Hepatocyte (in vitro differentiated cells): ENCODE measurements around the gene KCNK4. TPM values are rescaled to one million over a fixed set of nuclear protein-coding genes. Genes with fewer than 3 reads are reported as not detected.

ENCODE experiments used
- DNase-seq: peaks from one replicate; pipeline ENCODE4 v3.0.0-alpha.2; 2016; ENCODE audit warnings: low spot score
- H2AFZ ChIP-seq: fragments of 200-600 bp; sonication (generic); 2 replicates; pipeline ENCODE4 v1.6.0; 2016; ENCODE audit warnings: antibody characterized with exemption, mild to moderate bottlenecking
- H3K27ac ChIP-seq: fragments of 200-600 bp; sonication (generic); 2 replicates; pipeline ENCODE4 v1.5.1; 2016; ENCODE audit warnings: mild to moderate bottlenecking
- H3K27me3 ChIP-seq: fragments of 200-600 bp; sonication (generic); 2 replicates; pipeline ENCODE4 v1.6.1; 2016
- H3K36me3 ChIP-seq: fragments of 200-600 bp; sonication (generic); replicated peaks from 2 replicates; pipeline ENCODE4 v1.5.1; 2016; ENCODE audit warnings: low read depth; ENCODE audit not compliant: insufficient read depth
- H3K4me1 ChIP-seq: fragments of 200-600 bp; sonication (generic); 2 replicates; pipeline ENCODE4 v1.5.1; 2016; ENCODE audit warnings: mild to moderate bottlenecking, moderate library complexity; ENCODE audit not compliant: insufficient read depth
- H3K4me2 ChIP-seq: fragments of 200-600 bp; sonication (generic); 2 replicates; pipeline ENCODE4 v1.6.0; 2016
- H3K4me3 ChIP-seq: fragments of 200-600 bp; sonication (generic); 2 replicates; pipeline ENCODE4 v1.5.1; 2016; ENCODE audit warnings: mild to moderate bottlenecking
- H3K79me2 ChIP-seq: fragments of 200-600 bp; sonication (generic); 2 replicates; pipeline ENCODE4 v1.6.0; 2017; ENCODE audit warnings: mild to moderate bottlenecking
- H3K9me2 ChIP-seq: fragments of 200-600 bp; sonication (generic); replicated peaks from 2 replicates; pipeline ENCODE4 v1.6.0; 2017; ENCODE audit warnings: mild to moderate bottlenecking; ENCODE audit not compliant: insufficient read depth
- H3K9me3 ChIP-seq: fragments of 200-600 bp; sonication (generic); 2 replicates; pipeline ENCODE4 v1.5.1; 2016; ENCODE audit warnings: low read depth, mild to moderate bottlenecking
- H4K20me1 ChIP-seq: fragments of 200-600 bp; sonication (generic); 2 replicates; pipeline ENCODE4 v1.6.0; 2016; ENCODE audit warnings: mild to moderate bottlenecking; ENCODE audit not compliant: insufficient read depth, poor library complexity, severe bottlenecking
- EZH2 ChIP-seq: fragments of 200-600 bp; sonication (generic); IDR thresholded peaks from 2 replicates; pipeline ENCODE4 v1.6.1; 2016; ENCODE audit warnings: antibody characterized with exemption, mild to moderate bottlenecking, borderline replicate concordance
- EZH2phosphoT487 ChIP-seq: fragments of 200-600 bp; sonication (generic); IDR thresholded peaks from one replicate; pipeline ENCODE4 v1.6.1; 2018; ENCODE audit warnings: antibody characterized with exemption, mild to moderate bottlenecking, low read depth, moderate library complexity; ENCODE audit not compliant: unreplicated experiment, severe bottlenecking
- WGBS: methylation state at CpG from one replicate; pipeline ENCODE4 v1.1.6; 2016; ENCODE audit warnings: low lambda C conversion rate; ENCODE audit errors: missing lambda C conversion rate; 5-methylcytosine and 5-hydroxymethylcytosine counted together
- polyA plus RNA-seq: library from polyadenylated mRNA; unstranded; fragments of >200 nt; fragmentation: Nextera tagmentation; extraction: Ambion mirVana; gene quantifications from 2 replicates; pipeline ENCODE4 v1.2.1, GENCODE V29; 2016
- total RNA-seq: library from RNA; depleted of rRNA; stranded (reverse); fragments of >200 nt; gene quantifications from 2 replicates; pipeline ENCODE4 v1.2.3, GENCODE V29; 2014
- TF ChIP-seq, protein P1 (sequence below): fragments of 200-600 bp; sonication (generic); IDR thresholded peaks from 2 replicates; pipeline ENCODE4 v1.5.1; 2016; ENCODE audit warnings: antibody characterized with exemption, mild to moderate bottlenecking; ENCODE audit not compliant: poor library complexity

KCNK4 gene
- total and polyA plus RNA-seq, 2 experiments from 2014 or later: not detected

DNA sequence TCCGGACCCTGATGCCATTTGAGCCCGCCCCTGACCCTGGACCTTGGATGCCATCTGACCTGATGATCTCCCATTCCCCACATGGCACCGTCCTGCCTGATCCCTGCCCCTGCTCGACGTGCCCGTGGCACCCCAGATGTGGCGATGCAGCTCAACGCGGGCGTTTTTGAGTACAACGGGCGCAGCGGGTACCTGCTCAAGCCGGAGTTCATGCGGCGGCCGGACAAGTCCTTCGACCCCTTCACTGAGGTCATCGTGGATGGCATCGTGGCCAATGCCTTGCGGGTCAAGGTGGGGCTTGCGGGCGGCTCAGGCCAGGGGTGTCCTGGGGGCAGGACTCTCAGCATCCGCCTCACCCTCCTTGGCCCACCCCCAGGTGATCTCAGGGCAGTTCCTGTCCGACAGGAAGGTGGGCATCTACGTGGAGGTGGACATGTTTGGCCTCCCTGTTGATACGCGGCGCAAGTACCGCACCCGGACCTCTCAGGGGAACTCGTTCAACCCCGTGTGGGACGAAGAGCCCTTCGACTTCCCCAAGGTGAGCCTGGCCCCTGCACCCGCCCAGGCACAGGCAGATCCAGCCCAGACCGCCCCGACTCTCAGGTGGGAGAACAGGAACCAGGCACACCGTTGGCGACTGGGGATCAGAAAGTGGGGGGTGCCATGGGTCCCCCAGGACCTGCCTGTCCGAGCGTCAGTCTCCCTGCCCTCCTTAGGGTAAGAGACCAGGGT is 28.7 kb upstream of the KCNK4 start:
- TF ChIP-seq, protein P1, sequence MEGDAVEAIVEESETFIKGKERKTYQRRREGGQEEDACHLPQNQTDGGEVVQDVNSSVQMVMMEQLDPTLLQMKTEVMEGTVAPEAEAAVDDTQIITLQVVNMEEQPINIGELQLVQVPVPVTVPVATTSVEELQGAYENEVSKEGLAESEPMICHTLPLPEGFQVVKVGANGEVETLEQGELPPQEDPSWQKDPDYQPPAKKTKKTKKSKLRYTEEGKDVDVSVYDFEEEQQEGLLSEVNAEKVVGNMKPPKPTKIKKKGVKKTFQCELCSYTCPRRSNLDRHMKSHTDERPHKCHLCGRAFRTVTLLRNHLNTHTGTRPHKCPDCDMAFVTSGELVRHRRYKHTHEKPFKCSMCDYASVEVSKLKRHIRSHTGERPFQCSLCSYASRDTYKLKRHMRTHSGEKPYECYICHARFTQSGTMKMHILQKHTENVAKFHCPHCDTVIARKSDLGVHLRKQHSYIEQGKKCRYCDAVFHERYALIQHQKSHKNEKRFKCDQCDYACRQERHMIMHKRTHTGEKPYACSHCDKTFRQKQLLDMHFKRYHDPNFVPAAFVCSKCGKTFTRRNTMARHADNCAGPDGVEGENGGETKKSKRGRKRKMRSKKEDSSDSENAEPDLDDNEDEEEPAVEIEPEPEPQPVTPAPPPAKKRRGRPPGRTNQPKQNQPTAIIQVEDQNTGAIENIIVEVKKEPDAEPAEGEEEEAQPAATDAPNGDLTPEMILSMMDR: no peak
- no peak for TF ChIP-seq EZH2phosphoT487
- no peak for TF ChIP-seq EZH2
- no peaks in the 10 kb centered on the region for H3K36me3 ChIP-seq

GRCh38 chr11:64263021-64263946 is 27.8 kb upstream of the KCNK4 start:
- Histone ChIP-seq H3K9me2 (no peaks in the 10 kb centered on the region), H3K27ac (no peak overlapping the region), H3K4me2 (no peak overlapping the region), H3K79me2 (no peaks in the 10 kb centered on the region), H3K27me3 (no peaks in the 10 kb centered on the region), H3K4me1 (peaks cover 5% of the 10 kb centered on the region), H3K36me3 (no peaks in the 10 kb centered on the region), H3K4me3 (no peak overlapping the region), H4K20me1 (no peaks in the 10 kb centered on the region), H2AFZ (no peak overlapping the region), H3K9me3 (no peaks in the 10 kb centered on the region)
- 84% methylated on average over 29 of the region's 29 CpGs for WGBS
- DNase-seq: no peak
- no peak for TF ChIP-seq EZH2

More for the DNA sequence above, 28.7 kb upstream of the KCNK4 start:
- Histone ChIP-seq H2AFZ (no peak overlapping the region), H3K27ac (no peak overlapping the region), H3K79me2 (no peaks in the 10 kb centered on the region), H3K27me3 (no peaks in the 10 kb centered on the region), H3K4me2 (no peak overlapping the region), H3K4me3 (no peak overlapping the region), H4K20me1 (no peaks in the 10 kb centered on the region), H3K4me1 (no peaks in the 10 kb centered on the region), H3K9me2 (no peaks in the 10 kb centered on the region), H3K9me3 (no peaks in the 10 kb centered on the region)
- no peak for DNase-seq
- 97% methylated on average over 41 of the region's 42 CpGs for WGBS

DNA sequence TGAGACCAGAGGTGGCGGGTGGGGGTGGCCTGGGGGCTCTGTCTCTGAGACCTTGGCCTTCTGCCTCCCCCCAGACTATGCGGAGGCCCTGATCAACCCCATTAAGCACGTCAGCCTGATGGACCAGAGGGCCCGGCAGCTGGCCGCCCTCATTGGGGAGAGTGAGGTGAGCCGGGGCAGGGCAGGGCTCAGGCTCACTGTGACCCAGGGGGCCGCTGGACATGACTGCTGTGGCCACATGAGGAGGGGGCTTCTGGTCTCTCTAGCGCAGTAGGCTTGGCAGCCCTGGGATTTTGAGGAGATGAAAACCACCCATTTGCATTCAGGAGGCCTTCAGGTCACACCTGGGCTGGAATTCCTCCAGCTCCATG is 27.2 kb upstream of the KCNK4 start:
- no peak overlapping the region for H3K27ac ChIP-seq
- no peaks in the 10 kb centered on the region for H3K36me3 ChIP-seq
- peaks cover 11% of the 10 kb centered on the region for H3K4me1 ChIP-seq
- H3K79me2 ChIP-seq: no peaks in the 10 kb centered on the region
- no peaks in the 10 kb centered on the region for H4K20me1 ChIP-seq
- no peaks in the 10 kb centered on the region for H3K27me3 ChIP-seq
- DNase-seq: no peak
- TF ChIP-seq EZH2 (no peak), EZH2phosphoT487 (no peak)
- TF ChIP-seq, protein P1: no peak
- H3K4me3 ChIP-seq: no peak overlapping the region
- H3K9me3 ChIP-seq: no peaks in the 10 kb centered on the region
- no peaks in the 10 kb centered on the region for H3K9me2 ChIP-seq
- WGBS: 89% methylated on average over 7 of the region's 8 CpGs
- no peak overlapping the region for H2AFZ ChIP-seq
- H3K4me2 ChIP-seq: no peak overlapping the region

DNA sequence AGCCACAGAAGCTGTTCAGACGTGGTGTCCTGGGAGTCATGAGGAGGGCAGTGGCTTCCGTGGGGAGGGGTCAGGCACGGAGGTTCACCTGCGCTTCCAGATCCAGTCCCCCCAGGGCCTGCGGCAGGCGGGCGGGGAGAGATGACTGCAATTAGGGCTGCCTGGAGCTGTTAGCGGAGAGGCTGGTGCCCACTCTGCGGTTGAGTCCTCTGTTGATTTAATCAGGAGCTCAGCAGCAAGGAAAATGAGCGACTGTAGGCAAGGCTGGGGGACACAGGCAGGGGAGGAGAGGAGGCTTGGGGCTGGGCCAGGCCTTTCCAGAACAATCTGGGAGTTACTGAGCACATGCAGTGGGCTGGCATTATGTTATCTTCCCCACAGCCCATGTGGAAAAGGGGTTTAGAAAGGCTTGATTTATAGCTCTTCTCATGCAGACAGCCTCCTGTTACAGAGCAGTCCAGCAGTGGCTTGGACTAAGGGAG is 26.7 kb upstream of the KCNK4 start:
- H3K4me3 ChIP-seq: no peak overlapping the region
- no peak overlapping the region for H2AFZ ChIP-seq
- H3K36me3 ChIP-seq: no peaks in the 10 kb centered on the region
- H3K9me2 ChIP-seq: no peaks in the 10 kb centered on the region
- no peaks in the 10 kb centered on the region for H4K20me1 ChIP-seq
- no peaks in the 10 kb centered on the region for H3K79me2 ChIP-seq
- no peak for DNase-seq
- H3K27me3 ChIP-seq: no peaks in the 10 kb centered on the region
- no peak overlapping the region for H3K27ac ChIP-seq
- no peak for TF ChIP-seq EZH2
- TF ChIP-seq, protein P1: no peak
- TF ChIP-seq EZH2phosphoT487: no peak
- H3K4me1 ChIP-seq: peaks cover 12% of the 10 kb centered on the region
- WGBS: 84% methylated on average over 10 of the region's 10 CpGs
- H3K4me2 ChIP-seq: no peak overlapping the region
- no peaks in the 10 kb centered on the region for H3K9me3 ChIP-seq
